Neural cell (in vitro differentiated cells): ENCODE measurements around the gene B2M.

Experiments used
- CTCF ChIP-seq: fragments of 450-650 bp; IDR thresholded peaks from 2 replicates; pipeline ENCODE4 v1.5.1; 2014; ENCODE audit warnings: antibody characterized with exemption, mild to moderate bottlenecking, moderate library complexity; ENCODE audit not compliant: poor library complexity, severe bottlenecking
- POLR2AphosphoS5 ChIP-seq: IDR thresholded peaks from 2 replicates; pipeline ENCODE4 v1.6.1; 2012

- no peak for TF ChIP-seq POLR2AphosphoS5
- TF ChIP-seq CTCF: no peak
Observed at GRCh38 chr15:44715142-44715796, 4.0 kb downstream of the B2M start.
